EL (cell line): ENCODE measurements around the gene MACF1.

Source experiments
- DNase-seq: peaks from one replicate; pipeline ENCODE4 v3.0.0-alpha.2; 2016

Gene MACF1

GRCh38 chr1:39397487-39397886 lies 193.0 kb downstream of the MACF1 start:
- no peak for DNase-seq

GRCh38 chr1:39398278-39399021 lies 194.0 kb downstream of the MACF1 start:
- DNase-seq: peak; percentile 99

- DNase-seq: no peak
Measured at GRCh38 chr1:39401106-39401505, 196.6 kb downstream of the MACF1 start.

DNA sequence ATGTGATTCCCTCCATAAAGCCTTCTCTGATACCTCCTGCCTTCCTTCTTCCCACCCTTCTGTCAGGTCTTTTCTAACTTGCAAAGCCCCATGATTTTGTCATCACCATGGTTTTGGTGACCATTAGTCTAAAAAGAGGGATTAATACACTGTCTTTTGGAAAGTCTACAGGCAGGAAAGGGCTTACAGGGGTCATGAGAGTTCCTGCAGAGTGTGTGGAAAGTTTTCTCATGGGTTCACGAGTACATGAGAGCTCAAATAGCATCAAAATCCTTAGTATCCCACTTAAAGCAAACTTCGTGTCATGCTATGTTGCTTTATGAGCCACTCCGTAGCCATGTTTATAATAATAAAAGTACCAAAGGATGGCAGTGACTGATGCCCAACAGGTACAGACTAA lies 200.4 kb downstream of the MACF1 start:
- no peak for DNase-seq

DNA sequence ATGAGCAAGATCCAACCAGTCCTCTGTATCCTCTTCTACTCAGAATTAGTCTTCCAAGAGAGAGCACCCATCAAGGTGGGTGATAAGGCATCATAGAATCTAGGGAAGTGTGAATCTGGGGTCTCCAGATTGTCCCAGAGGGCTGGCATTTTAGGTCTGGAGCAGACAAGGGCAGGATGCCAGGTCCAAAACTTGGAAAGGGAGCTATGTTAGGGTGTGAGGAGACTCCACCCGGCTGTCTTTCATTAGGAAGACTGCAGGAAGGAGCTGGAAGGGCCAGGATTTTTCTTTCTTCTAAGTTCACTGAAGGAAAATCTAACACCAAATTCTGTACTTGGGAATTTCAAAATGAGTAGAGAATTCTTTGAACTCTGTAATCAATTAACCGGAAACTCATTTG lies 200.9 kb downstream of the MACF1 start:
- DNase-seq: no peak

- DNase-seq: peak; percentile 84
Measured at GRCh38 chr1:39406533-39407450, 202.3 kb downstream of the MACF1 start.

- no peak for DNase-seq
Measured at GRCh38 chr1:39407510-39407895, 203.0 kb downstream of the MACF1 start.

DNA sequence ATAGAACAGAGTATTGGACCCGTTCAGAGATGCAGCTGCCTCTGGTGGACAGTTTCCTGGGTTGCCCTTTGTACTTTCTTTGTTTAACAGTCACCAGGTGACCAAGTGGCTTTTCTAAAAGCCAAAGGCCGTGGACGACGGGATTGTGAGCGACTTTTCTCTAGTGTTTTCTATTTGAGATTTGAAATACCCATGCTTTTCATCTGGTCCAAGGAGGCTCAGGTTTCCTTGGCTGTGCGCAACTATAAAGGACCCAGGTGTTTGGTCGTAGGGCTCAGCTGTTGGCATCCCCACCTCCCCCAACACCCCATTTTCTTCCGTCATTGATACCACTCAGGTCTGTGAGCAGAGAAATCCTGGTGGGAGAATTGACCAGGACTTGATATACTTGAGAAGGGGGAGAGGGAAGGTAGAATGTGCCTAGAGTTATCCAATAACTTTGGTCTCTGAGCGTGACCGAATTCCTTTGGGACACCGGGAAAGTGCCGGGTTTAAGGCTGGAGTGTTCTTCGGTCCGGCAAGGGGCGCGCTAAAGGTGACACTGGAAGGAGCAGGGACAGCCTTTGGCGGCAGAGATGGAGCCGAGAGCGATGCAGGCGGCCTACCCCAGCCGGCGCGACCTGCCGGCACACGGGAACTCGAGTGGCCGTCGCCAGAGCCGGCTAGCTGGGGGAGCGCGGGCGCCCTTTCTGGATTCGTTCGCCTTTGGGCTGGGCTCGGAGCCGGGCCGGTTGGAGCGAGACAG lies 203.6 kb downstream of the MACF1 start:
- no peak for DNase-seq

DNA sequence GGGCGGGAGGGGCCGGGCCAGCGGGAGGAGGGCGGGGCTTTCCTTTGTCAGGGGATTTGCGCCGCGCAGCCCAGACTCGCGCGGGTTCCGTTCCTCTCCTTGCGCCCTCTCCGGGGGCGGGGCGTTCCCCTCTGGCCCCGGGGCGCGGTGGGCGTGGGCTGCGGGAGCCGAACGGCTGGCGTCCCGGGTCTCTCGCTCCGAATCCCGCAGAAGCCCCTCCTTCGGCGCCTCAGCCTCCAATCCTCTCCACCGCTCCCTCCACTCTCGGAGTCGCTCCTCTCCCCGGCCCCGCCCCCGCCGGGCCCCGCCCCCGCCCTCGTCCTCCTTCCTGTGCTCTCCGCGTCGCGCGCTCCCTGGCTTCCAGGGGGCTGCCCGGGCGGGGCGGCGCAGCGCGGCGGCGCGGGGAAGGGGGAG lies 204.2 kb downstream of the MACF1 start:
- DNase-seq: peak; percentile 99

GRCh38 chr1:39409055-39409816 lies 204.7 kb downstream of the MACF1 start:
- DNase-seq: peak; percentile 79

DNA sequence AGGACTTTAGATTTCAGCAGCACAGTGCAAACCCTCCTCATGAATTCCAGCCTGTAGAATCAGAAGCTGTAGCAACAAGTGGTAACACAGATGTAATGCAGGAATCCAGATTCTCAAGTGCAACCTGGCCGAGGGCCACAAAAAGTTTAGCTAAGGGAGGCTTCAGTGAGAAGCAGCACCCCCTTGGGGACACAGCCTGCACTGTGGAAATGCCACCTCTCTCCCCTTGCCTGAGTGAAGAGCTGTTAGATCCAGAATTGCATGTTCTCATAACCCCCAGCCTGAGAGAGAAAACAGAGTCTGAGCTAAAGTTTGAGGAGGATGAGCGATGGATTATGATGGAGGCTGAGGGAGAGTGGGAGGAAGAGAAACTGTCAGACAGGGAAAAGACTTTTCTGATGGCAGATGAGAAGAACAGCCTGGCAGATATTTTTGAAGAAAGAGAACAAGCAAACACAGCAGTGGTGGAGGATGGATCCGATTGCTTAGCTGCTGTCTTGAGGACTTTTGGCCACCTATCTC lies 206.5 kb downstream of the MACF1 start:
- DNase-seq: peak; percentile 94

DNA sequence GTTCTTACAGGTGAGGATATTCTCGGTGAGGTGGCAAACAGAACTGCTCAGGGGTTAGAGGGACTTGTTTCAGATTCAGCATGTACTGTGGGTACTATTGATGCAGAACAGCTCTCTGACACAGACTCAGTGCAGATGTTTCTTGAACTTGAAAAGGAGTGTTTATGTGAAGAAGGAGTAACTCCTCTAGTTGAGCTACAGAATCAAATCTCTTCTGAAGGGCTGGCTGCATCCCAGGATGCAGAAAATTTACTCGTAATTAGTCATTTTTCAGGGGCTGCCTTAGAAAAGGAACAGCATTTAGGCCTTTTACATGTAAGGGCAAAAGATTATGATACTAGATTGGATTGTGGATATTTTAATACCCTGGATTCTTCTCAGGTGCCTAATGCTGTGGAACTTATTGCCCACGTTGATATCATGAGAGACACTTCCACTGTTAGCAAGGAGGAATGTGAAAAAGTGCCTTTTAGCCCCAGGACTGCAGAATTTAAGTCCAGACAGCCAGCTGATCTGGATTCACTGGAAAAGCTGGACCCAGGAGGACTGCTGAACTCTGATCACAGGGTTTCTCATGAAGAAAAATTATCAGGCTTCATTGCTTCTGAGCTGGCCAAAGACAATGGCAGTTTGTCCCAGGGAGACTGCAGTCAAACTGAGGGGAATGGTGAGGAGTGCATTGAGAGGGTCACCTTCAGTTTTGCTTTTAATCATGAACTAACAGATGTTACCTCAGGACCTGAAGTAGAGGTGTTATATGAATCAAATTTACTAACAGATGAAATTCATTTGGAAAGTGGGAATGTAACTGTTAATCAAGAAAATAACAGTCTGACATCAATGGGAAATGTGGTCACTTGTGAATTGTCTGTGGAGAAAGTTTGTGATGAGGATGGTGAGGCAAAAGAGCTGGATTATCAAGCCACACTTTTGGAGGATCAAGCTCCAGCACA lies 207.3 kb downstream of the MACF1 start:
- peak; percentile 45 for DNase-seq

GRCh38 chr1:39412892-39413291 lies 208.4 kb downstream of the MACF1 start:
- no peak for DNase-seq

DNA sequence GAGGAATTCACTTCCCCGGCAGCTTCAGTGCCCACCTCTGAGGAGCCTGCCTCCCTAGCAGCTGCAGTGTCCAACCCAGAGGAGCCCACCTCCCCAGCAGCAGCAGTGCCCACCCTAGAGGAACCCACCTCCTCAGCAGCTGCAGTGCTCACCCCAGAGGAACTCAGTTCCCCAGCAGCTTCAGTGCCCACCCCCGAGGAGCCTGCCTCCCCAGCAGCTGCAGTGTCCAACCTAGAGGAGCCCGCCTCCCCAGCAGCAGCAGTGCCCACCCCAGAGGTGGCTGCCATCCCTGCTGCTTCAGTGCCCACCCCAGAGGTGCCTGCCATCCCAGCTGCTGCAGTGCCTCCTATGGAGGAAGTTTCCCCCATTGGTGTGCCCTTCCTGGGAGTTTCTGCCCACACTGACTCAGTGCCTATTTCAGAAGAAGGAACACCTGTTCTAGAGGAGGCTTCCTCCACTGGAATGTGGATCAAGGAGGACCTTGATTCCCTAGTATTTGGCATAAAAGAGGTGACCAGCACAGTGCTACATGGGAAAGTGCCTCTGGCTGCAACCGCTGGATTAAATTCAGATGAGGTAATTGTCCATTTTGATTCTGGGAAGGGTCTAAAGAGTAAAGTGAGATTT lies 209.5 kb downstream of the MACF1 start:
- no peak for DNase-seq

- no peak for DNase-seq
Measured at GRCh38 chr1:39415553-39415952, 211.1 kb downstream of the MACF1 start.

GRCh38 chr1:39416609-39417008 lies 212.1 kb downstream of the MACF1 start:
- DNase-seq: no peak

DNA sequence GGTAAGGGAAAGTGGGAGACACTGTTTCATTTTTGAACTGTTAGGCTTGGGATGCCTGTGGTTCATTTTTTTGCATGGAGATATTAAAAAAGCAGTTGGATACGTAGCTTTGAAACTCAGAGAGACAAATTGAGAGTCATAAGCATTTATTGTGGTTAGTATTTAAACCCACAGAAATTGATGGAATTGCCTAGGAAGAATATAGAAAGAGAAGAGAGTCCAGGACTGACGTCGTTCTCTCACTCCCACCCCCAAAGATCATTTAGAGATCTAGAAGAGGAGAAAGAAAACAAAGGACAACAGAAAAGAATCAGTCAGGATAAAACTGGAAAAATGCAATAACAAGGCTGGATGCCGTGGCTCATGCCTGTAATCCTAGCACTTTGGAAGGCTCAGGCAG lies 213.7 kb downstream of the MACF1 start:
- DNase-seq: no peak

- DNase-seq: no peak
Measured at GRCh38 chr1:39420493-39420892, 216.0 kb downstream of the MACF1 start.

DNA sequence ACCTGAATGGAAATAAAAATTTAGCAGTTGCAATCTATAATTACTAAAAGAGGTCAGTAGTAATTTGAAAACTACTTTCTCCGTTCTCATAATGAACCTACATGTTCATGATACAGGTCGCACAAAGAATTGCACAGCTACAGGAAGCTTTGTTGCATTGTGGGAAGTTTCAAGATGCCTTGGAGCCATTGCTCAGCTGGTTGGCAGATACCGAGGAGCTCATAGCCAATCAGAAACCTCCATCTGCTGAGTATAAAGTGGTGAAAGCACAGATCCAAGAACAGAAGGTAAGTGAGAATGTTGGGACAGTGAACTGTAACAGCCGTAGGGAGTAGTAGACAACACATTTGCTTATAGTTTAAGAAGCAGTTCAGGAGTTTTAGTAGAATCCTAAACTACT lies 218.1 kb downstream of the MACF1 start:
- DNase-seq: no peak

- no peak for DNase-seq
Measured at GRCh38 chr1:39425151-39425550, 220.7 kb downstream of the MACF1 start.

DNA sequence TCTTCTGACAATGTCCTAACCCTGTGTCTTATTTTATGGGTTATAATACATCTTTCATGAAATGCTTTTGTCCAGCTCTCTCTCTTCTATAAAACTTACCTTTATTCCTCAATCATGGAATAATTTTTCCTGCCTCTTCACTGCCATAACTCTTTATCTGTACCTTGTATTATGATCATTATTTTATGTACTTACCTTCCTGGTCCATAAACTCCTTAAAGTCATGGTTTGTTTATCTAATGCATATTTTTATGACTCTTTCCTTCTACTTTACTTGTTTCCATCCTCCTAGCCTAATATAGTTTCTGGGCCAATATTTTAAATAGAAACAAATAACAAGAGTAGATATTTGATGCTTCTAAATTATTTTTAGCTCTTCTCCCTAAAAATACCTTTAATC lies 221.1 kb downstream of the MACF1 start:
- DNase-seq: no peak
